Amygdala (tissue), 56 donors: ENCODE results near the gene NSRP1.
"Not testable (repeated sequence)": the region's sequence is repeated elsewhere in the genome, so short reads cannot be mapped to it uniquely, and the experiment has no call there.

Experiments
- DNase-seq, 56 donors: peaks; one replicate each; lab custom pipeline; 2025; lab: John Stamatoyannopoulos, UW

The NSRP1 gene

DNA sequence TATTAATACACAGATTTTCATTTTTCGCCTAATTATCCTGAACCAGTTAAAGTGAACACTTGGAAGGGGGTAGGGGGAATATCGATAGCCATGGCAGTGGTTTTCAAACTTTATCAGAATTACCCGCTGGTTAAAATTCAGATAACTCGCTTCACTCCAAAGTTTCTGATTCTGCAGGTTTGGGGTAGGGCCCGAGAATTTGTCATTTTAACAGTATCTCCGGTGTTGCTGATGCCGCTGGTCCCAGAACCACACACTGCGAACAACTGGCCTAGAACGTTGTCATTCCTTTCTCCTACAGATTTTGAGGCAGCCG is 313 bp upstream of the NSRP1 start:
- DNase-seq: no peak

- DNase-seq: no peak
Observed at GRCh38 chr17:30117675-30118081, 1.1 kb downstream of the NSRP1 start.

DNA sequence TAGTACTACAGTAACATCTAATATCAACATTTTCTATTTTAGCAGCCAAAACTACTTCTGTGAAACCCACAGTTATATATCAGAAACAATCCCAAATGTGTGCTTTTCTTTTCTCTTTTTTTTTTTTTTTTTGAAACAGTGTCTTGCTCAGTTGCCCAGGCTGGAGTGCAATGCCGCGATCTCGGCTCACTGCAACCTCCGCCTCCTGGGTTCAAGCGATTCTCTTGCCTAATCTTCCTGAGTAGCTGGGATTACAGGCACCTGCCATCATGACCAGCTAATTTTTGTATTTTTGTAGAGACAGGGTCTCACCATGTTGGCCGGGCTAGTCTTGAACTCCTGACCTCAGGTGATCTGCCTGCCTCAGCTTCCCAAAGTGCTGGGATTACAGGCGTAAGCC is 2.0 kb downstream of the NSRP1 start:
- not testable (repeated sequence) for DNase-seq

DNA sequence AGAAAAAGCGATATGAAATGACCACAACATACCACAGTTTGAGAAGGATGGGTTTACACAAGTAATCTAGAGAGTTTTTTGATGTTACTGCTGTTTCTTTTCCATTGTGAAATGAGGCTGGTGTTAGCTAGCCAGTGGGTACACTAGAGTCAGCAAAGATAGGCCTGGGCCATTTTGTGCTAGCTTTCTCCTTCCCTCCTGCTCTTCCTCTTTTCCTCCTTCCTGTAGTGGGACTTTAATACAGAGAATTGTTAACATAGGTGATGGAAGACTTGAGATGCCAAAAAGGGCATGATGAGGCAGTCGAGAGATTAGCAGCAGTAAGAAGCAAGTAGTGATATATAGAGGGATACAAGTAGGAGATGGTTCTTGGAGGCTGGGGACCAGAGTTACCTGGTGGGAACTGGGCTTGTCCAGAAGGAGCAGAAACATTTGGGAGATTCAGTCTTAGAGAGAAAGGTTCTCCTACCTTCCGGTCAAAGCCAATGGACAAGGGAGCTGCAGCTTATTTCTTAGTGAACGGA is 7.7 kb downstream of the NSRP1 start:
- no peak for DNase-seq

GRCh38 chr17:30130121-30130520 is 13.5 kb downstream of the NSRP1 start:
- no peak for DNase-seq

GRCh38 chr17:30132615-30133014 is 16.0 kb downstream of the NSRP1 start:
- DNase-seq: no peak

DNA sequence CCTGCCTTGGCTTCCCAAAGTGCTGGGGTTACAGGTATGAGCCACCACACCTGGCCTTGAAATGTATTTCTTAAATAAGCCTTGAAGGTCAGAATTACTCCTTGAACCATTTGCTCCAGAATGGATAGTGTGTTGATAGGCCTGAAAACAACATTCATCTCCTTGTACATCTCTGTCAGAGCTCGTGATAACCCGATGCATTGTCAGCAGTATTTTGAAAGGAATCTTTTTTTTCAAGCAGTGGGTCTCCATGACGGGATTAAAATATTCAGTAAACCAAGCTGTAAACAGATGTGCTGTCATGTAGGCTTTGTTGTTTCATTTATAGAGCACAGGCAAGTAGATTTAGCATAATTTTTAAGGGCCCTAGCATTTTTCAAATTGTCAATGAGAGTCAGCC is 16.6 kb downstream of the NSRP1 start:
- no peak for DNase-seq

- DNase-seq: no peak
Observed at GRCh38 chr17:30134551-30134950, 17.9 kb downstream of the NSRP1 start.

GRCh38 chr17:30137158-30137557 is 20.5 kb downstream of the NSRP1 start:
- DNase-seq: no peak

DNA sequence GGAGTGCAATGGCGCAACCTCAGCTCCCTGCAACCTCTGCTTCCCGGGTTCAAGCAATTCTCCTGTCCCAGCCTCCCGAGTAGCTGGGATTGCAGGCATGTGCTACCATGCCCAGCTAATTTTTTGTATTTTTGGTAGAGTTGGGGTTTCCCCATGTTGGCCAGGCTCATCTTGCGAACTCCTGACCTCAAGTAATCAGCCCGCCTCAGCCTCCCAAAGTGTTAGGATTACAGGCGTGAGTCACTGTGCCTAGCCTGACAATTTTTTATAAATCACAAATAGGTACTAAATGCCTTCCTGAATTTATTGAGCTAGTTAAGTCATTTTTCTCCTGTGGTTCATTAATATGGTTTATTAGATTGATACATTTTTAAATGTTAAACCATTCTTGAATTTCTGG is 31.2 kb downstream of the NSRP1 start:
- not testable (repeated sequence) for DNase-seq

GRCh38 chr17:30148376-30148775 is 31.8 kb downstream of the NSRP1 start:
- no peak for DNase-seq

- no peak for DNase-seq
Observed at GRCh38 chr17:30151471-30151870, 34.9 kb downstream of the NSRP1 start.

GRCh38 chr17:30153463-30153862 is 36.8 kb downstream of the NSRP1 start:
- no peak for DNase-seq

DNA sequence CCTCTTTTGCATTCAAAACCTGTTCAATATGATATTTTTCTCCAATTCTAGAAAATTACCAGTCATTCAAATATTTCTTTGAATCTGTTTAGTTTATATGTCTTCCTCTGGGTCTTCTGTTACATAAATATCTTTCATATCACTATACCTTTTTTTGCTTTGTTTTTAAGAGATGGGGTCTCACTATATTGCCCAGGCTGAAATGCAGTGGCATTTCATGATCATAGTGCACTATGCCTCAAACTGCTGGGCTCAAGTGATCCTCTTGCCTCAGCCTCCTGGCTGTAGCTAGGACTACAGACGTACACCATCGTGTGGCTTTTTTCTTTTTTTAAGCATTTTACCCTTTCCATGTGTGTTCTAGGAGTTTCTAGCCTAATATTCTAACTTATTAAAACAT is 38.8 kb downstream of the NSRP1 start:
- DNase-seq: no peak

DNA sequence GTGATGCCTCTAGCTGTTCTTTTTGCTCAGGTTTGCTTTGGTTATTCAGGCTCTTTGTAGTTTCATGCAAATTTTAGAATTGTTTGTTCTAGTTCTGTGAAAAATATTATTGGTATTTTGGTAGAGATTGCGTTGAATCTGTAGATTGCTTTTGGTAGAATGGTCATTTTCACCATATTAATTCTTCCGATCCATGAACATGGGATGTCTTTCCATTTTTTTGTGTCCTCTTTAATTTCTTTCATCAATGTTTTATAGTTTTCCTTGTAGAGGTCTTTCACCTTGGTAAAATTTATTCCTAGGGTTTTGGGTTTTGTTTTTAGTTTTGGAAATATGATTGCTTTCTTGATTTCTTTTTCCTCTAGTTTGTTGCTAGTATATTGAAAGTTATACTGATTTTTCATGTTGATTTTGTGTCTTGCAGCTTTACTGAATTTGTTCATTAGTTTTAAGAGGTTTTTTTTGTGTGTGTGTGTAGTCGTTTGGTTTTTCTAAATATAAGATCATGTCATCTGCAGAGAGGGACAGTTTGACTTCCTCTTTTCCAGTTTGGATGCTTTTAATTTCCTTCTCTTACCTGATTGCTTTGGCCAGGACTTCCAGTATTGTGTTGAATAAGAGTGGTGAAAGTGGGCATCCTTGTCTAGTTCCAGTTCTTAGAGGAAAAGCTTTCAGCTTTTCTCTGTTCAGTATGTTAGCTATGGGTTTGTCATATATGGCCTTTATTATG is 42.4 kb downstream of the NSRP1 start:
- no peak for DNase-seq

- no peak for DNase-seq
Observed at GRCh38 chr17:30160419-30161172, 44.0 kb downstream of the NSRP1 start.

GRCh38 chr17:30161601-30162000 is 45.0 kb downstream of the NSRP1 start:
- DNase-seq: no peak

GRCh38 chr17:30164531-30164930 is 47.9 kb downstream of the NSRP1 start:
- DNase-seq: no peak

- no peak for DNase-seq
Observed at GRCh38 chr17:30165147-30165546, 48.5 kb downstream of the NSRP1 start.

GRCh38 chr17:30165960-30166359 is 49.3 kb downstream of the NSRP1 start:
- no peak for DNase-seq

GRCh38 chr17:30170415-30170987 is 53.9 kb downstream of the NSRP1 start:
- DNase-seq: no peak

GRCh38 chr17:30172560-30172959 is 55.9 kb downstream of the NSRP1 start:
- DNase-seq: no peak
